ENCODE results near the gene YARS1.

Gene YARS1

DNA sequence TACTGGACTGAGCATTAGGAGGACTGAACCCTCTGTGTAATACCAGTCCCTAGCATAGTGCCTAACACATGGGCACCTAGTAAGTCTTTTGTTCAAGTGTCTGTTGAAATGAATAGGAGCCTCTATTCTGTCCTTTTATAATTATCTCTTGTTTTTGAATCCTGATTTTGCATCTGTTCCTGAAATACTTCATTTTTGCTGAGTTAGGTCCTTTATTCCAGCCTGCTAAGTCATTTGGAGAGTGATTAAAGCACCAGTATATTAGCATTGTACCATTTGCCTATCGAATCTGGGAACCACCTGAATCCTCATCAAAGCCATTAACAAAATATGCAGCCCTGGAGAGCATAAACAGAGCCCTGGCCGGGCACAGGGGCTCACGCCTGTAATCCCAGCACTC lies 32.3 kb downstream of the YARS1 start:
- H3K27me3 ChIP-seq (ENCODE audit: insufficient read depth, insufficient read length): no peaks in the 10 kb centered on the region

DNA sequence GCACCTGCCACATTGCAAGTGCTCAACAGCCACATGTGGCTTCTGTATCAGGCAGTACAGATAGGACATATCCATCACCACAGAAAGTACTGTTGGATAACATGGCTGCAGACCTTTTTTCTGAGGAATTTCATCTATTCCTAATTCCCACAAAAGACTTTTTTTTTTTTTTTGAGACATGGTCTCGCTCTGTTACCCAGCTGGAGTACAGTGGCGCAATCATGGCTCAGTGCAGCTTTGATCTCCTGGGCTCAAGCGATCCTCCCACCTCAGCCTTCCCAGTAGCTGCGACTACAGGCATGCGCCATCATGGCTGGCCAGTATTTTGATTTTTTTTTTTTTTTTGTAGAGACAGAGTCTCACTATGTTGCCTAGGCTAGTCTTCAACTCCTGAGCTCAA lies 33.3 kb downstream of the YARS1 start:
- Histone ChIP-seq H3K36me3 (ENCODE audit: insufficient read depth, insufficient read length, low read length) (peaks cover 93% of the 10 kb centered on the region), H3K27me3 (ENCODE audit: insufficient read depth, insufficient read length) (no peaks in the 10 kb centered on the region), H3K4me3 (ENCODE audit: insufficient read length, low read depth) (no peak overlapping the region), H3K9ac (ENCODE audit: insufficient read length, low read depth) (no peak overlapping the region), H3K9me3 (ENCODE audit: insufficient read depth, low read length) (no peaks in the 10 kb centered on the region), H3K4me1 (ENCODE audit: insufficient read depth, insufficient read length) (no peaks in the 10 kb centered on the region)
- DNase-seq (ENCODE audit: low read depth, low spot score): no peak
- TF ChIP-seq SUZ12 (IDR thresholded peaks at IDR 0.05; ENCODE audit: extremely low read depth, insufficient read depth, insufficient read length): no peak
- TF ChIP-seq ZNF274 (IDR thresholded peaks at IDR 0.05; ENCODE audit: low read depth, low read length): no peak
- TF ChIP-seq YY1 (IDR thresholded peaks at IDR 0.05; ENCODE audit: insufficient read depth, insufficient read length): no peak

More for the DNA sequence above, 32.3 kb downstream of the YARS1 start:
- Histone ChIP-seq H3K9me3 (ENCODE audit: insufficient read depth, low read length) (no peaks in the 10 kb centered on the region), H3K4me3 (ENCODE audit: insufficient read length, low read depth) (no peak overlapping the region), H3K4me1 (ENCODE audit: insufficient read depth, insufficient read length) (no peaks in the 10 kb centered on the region), H3K36me3 (ENCODE audit: insufficient read depth, insufficient read length, low read length) (peaks cover 91% of the 10 kb centered on the region), H3K9ac (ENCODE audit: insufficient read length, low read depth) (no peak overlapping the region)
- no peak for TF ChIP-seq YY1 (IDR thresholded peaks at IDR 0.05; ENCODE audit: insufficient read depth, insufficient read length)
- no peak for DNase-seq (ENCODE audit: low read depth, low spot score)

DNA sequence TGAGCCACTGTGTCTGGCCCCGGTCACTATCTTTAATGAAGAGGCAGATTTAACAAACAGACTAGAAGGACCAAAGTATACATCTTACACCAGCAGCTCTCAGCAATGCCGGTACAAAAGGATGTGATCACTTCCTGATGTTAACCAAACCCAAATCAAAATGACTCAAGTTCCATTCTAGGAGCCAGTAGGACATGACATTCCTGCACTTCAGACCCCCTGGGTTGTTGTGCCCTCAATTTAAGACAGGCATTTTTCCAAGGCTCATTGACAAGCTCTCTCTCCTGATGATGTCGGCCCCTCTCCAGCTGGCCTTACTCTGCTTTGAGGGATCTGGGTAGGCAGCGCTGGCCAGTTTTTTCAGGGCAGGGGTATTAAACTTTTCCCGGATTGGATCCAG lies 35.1 kb downstream of the YARS1 start:
- no peak for DNase-seq (ENCODE audit: low read depth, low spot score)

DNA sequence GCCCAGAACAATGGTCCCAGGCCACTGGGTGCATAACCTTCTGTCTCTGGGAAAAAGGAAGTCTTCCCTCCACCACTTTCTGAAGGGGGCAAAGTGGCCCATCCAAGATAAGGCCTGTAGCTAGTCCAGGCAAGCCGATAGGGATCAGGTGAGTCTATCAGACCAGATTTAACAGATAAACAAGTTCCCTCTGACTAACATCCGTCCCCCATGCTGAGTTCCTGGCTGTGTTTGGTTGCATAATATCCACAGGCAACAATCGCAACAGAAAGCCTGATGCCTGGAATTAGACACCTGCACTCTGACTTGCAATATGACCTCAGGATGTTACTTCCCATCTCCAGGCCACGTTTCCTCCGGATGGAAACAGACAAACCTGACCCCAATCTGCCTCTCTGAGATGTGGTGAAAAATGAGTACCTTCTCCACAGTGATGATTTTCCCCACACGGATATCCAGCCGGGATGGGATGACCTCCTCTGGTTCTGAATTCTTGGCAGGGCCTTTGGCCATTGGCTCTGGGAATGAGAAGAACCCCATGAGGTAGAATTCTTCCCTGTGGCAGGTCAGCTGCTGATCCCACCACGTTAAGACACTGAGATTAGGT lies 36.4 kb downstream of the YARS1 start:
- Histone ChIP-seq H3K9ac (ENCODE audit: insufficient read length, low read depth) (no peak overlapping the region), H3K4me3 (ENCODE audit: insufficient read length, low read depth) (no peak overlapping the region), H3K36me3 (ENCODE audit: insufficient read depth, insufficient read length, low read length) (peaks cover 82% of the 10 kb centered on the region), H3K27me3 (ENCODE audit: insufficient read depth, insufficient read length) (no peaks in the 10 kb centered on the region), H3K4me1 (ENCODE audit: insufficient read depth, insufficient read length) (no peaks in the 10 kb centered on the region), H3K9me3 (ENCODE audit: insufficient read depth, low read length) (no peaks in the 10 kb centered on the region)
- TF ChIP-seq SUZ12 (IDR thresholded peaks at IDR 0.05; ENCODE audit: extremely low read depth, insufficient read depth, insufficient read length): no peak
- no peak for TF ChIP-seq YY1 (IDR thresholded peaks at IDR 0.05; ENCODE audit: insufficient read depth, insufficient read length)
- TF ChIP-seq ZNF274 (IDR thresholded peaks at IDR 0.05; ENCODE audit: low read depth, low read length): no peak
- DNase-seq (ENCODE audit: low read depth, low spot score): no peak

More for the DNA sequence above, 35.1 kb downstream of the YARS1 start:
- TF ChIP-seq ZNF274 (IDR thresholded peaks at IDR 0.05; ENCODE audit: low read depth, low read length): no peak
- TF ChIP-seq SUZ12 (IDR thresholded peaks at IDR 0.05; ENCODE audit: extremely low read depth, insufficient read depth, insufficient read length): no peak
- no peak for TF ChIP-seq YY1 (IDR thresholded peaks at IDR 0.05; ENCODE audit: insufficient read depth, insufficient read length)
- H3K9ac ChIP-seq (ENCODE audit: insufficient read length, low read depth): no peak overlapping the region
- no peaks in the 10 kb centered on the region for H3K4me1 ChIP-seq (ENCODE audit: insufficient read depth, insufficient read length)
- no peaks in the 10 kb centered on the region for H3K27me3 ChIP-seq (ENCODE audit: insufficient read depth, insufficient read length)
- H3K9me3 ChIP-seq (ENCODE audit: insufficient read depth, low read length): no peaks in the 10 kb centered on the region
- H3K4me3 ChIP-seq (ENCODE audit: insufficient read length, low read depth): no peak overlapping the region
- peaks cover 87% of the 10 kb centered on the region for H3K36me3 ChIP-seq (ENCODE audit: insufficient read depth, insufficient read length, low read length)

DNA sequence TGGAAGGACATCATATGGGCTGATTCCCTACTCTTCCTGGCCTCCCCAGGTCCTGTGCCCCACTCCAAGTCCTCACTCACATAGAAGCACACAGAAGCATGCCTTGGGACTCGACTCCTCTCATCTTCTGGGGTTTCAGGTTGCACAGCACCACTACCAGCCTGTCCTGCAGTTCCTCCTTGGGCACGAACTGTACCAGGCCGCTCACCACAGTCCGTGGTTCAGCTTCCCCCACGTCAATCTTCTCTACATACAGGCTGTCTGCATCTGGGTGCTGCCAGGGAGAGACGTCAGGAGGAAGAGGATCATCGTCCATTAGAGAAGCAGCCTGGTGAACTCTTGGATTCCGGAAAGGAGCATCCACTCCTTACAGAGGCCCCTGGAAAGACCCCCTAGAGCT lies 37.2 kb downstream of the YARS1 start:
- Histone ChIP-seq H3K27me3 (ENCODE audit: insufficient read depth, insufficient read length) (no peaks in the 10 kb centered on the region), H3K36me3 (ENCODE audit: insufficient read depth, insufficient read length, low read length) (peaks cover 85% of the 10 kb centered on the region), H3K9ac (ENCODE audit: insufficient read length, low read depth) (no peak overlapping the region), H3K4me3 (ENCODE audit: insufficient read length, low read depth) (no peak overlapping the region), H3K4me1 (ENCODE audit: insufficient read depth, insufficient read length) (peaks cover 2% of the 10 kb centered on the region), H3K9me3 (ENCODE audit: insufficient read depth, low read length) (no peaks in the 10 kb centered on the region)
- no peak for DNase-seq (ENCODE audit: low read depth, low spot score)
- TF ChIP-seq ZNF274 (IDR thresholded peaks at IDR 0.05; ENCODE audit: low read depth, low read length): no peak

DNA sequence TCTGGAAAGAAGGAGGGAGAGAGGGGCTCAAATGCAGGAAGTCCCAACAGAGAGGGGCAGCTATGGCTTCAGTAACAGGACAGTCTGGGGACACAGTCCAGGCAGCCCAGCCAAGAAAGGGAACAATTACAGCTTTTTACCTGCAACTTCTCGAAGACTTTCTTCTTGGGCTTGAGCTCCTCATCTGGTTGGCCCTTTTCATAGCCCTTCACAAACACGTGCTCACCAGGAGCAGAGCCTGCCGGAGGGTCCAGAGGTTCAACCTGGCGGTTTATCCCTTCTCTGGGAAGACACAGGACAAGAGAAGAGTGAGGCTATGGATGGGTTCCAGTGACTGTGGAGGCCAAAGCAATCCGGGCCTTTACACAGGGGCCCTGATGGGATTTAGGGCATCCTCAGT lies 37.9 kb downstream of the YARS1 start:
- Histone ChIP-seq H3K4me3 (ENCODE audit: insufficient read length, low read depth) (no peak overlapping the region), H3K4me1 (ENCODE audit: insufficient read depth, insufficient read length) (peaks cover 5% of the 10 kb centered on the region), H3K36me3 (ENCODE audit: insufficient read depth, insufficient read length, low read length) (peaks cover 85% of the 10 kb centered on the region), H3K9ac (ENCODE audit: insufficient read length, low read depth) (no peak overlapping the region), H3K27me3 (ENCODE audit: insufficient read depth, insufficient read length) (no peaks in the 10 kb centered on the region), H3K9me3 (ENCODE audit: insufficient read depth, low read length) (no peaks in the 10 kb centered on the region)
- DNase-seq (ENCODE audit: low read depth, low spot score): no peak
- TF ChIP-seq YY1 (IDR thresholded peaks at IDR 0.05; ENCODE audit: insufficient read depth, insufficient read length) (no peak), SUZ12 (IDR thresholded peaks at IDR 0.05; ENCODE audit: extremely low read depth, insufficient read depth, insufficient read length) (no peak), ZNF274 (IDR thresholded peaks at IDR 0.05; ENCODE audit: low read depth, low read length) (no peak)

DNA sequence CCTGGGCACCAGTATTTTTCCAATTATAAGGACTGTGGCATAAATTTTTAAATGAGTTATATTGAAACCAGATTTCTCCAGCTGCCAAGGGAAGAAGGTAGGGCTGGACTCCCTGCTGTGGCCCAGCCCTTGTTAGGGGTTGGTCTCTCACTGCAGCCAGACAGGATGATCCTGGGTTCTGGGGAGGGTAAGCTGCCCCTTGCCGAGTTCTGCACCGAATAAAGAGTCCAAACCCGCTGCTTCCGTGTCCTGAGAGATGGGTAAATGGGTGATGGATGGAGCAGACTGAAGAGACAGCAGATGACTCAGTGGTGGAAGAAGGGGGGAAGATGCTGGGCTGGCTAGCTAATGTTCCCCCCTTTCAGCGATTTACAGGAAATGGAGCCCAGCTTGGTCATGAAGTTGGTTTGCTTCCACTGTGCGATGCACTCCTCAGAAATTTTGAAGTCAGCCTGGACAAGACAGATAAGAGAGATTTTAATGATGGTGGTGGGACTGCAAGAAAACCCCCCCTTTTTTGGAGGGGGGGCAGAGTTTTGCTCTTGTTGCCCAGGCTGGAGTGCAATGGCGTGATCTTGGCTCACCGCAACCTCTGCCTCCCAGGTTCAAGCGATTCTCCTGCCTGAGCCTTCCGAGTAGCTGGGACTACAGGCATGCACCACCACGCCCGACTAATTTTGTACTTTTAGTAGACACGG lies 41.4 kb downstream of the YARS1 start:
- no peaks in the 10 kb centered on the region for H3K27me3 ChIP-seq (ENCODE audit: insufficient read depth, insufficient read length)
- H3K9me3 ChIP-seq (ENCODE audit: insufficient read depth, low read length): no peaks in the 10 kb centered on the region
- no peak overlapping the region for H3K9ac ChIP-seq (ENCODE audit: insufficient read length, low read depth)
- H3K4me1 ChIP-seq (ENCODE audit: insufficient read depth, insufficient read length): peaks cover 25% of the 10 kb centered on the region
- H3K4me3 ChIP-seq (ENCODE audit: insufficient read length, low read depth): no peak overlapping the region
- DNase-seq (ENCODE audit: low read depth, low spot score): no peak
- TF ChIP-seq ZNF274 (IDR thresholded peaks at IDR 0.05; ENCODE audit: low read depth, low read length): no peak
- no peak for TF ChIP-seq YY1 (IDR thresholded peaks at IDR 0.05; ENCODE audit: insufficient read depth, insufficient read length)
- no peak for TF ChIP-seq SUZ12 (IDR thresholded peaks at IDR 0.05; ENCODE audit: extremely low read depth, insufficient read depth, insufficient read length)
- H3K36me3 ChIP-seq (ENCODE audit: insufficient read depth, insufficient read length, low read length): peaks cover 82% of the 10 kb centered on the region
